Kidney tubule cell (primary cell): ENCODE measurements around the gene MAMDC4.
"Not testable (repeated sequence)": the region's sequence is repeated elsewhere in the genome, so short reads cannot be mapped to it uniquely, and the experiment has no call there.

ENCODE experiments used
- DNase-seq: peaks from one replicate; pipeline ENCODE4 v3.0.0-alpha.2; 2018; ENCODE audit warnings: low spot score

The MAMDC4 gene

DNA sequence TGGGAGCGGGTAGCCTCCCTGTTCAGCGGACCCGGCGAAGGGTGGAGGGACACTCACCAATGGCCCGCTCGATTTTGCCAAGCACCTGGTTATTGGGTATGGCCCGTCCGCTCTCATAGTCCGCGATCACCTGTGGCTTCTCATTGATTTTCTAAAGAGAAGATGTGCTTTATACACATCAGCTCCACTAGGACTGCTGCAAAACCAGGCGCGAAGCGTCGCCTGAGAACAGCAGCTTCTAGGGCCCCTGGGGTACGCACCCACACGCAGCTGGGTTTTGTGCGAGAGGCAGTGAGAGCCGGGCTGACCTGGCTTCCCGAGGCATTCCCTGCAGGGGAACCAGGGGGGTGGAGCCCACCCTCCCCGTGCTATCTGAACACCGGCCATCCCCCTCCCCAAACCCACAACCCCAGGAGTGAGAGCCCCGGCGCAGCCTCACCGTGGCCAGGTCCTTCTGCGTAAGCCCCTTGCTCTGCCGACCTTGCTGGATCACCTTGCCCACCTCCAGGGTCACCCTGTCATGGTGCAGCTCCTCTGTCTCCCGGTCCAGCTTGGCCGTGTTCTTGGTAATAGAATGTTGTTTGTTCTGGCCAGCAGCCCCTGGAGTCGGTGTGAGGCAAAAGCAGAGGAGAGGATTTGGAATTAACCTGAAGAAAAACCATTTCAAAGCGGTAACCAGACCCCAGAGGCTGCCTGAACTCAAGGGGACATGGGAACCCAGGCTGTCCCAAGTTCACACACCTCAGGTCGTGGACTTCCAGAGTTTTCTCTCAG, 10.9 kb downstream of the MAMDC4 start:
- DNase-seq, result no peak

DNA sequence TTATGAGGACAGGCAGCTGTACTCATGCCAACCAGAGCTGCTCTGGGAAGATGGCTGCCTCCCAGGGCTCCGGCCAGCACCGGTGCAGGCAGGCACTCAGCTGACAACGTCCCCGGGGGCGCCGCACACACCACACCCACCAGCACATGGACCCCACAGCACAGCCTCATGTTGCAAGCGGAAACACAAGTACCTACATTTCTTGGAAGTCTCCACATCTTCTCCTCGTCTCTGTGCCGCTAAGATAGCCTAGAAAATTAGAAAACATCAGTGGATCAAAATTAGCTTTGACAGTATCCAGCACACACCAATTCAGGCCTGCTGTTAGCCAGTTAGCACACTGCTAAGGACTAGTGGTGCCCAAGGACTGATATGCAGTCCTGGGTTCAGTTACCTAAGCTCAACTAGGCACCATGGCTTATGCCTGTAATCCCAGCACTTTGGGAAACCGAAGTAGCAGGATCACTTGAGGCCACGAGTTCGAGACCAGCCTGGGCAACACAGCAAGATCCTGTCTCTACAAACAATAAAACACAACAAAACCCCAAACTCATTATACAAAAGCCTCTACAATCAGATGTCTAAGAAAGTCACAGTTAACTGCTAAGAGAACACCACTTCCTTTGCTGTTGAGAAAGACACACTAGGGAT, 11.6 kb downstream of the MAMDC4 start:
- DNase-seq, result no peak

DNA sequence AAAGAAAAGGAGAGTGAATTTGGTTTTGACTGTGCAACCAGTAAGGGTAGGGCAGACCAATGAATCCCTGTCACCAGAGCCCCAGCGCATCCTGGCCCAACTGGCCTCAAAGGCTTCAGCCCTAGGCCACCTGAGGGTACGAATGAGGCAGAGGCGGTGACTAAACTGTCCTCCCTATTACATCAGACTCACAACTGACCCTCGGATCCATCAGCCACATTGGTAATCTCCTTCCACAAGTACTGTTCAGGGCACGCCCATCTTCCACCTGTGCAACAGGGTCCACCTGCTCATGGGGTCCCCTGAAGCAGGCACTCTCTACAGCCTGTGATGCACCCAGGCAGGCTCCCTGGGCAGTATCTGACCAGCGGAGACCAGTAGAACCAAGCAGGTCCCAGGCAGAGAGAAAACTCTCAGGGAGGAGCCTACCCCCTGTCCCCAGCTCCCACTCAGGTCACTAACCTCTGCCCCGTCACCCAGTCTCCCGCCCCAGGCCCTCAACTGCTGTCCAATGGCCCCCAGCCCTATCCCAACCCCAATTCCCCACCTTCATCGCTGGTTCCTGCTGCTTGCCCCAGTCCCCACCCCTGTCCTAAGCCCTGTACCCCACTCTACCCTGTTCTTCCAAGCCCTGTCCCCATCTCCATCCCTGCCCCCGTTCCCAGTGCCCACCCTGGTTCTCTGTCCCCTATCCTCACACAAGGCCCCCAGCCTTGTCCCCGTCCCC, 13.1 kb downstream of the MAMDC4 start:
- DNase-seq, result no peak

DNA sequence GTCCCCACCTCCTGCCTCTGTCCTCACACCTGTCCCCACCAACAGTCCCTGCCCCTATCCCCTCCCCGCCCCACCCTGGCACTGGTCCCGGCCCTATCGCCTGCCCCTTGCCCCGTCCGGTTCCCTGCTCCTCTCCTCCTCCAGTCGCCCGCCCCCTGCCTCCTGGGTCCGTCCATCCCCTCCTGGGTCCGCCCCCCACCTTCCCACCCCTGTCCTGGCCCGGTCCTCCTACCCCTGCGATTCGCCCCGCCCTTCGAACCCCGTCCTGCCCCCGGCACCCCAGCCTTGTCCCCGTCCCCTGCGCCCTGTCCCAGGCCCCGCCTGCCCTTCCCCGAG, 13.6 kb downstream of the MAMDC4 start:
- DNase-seq, result peak; percentile 20

DNA sequence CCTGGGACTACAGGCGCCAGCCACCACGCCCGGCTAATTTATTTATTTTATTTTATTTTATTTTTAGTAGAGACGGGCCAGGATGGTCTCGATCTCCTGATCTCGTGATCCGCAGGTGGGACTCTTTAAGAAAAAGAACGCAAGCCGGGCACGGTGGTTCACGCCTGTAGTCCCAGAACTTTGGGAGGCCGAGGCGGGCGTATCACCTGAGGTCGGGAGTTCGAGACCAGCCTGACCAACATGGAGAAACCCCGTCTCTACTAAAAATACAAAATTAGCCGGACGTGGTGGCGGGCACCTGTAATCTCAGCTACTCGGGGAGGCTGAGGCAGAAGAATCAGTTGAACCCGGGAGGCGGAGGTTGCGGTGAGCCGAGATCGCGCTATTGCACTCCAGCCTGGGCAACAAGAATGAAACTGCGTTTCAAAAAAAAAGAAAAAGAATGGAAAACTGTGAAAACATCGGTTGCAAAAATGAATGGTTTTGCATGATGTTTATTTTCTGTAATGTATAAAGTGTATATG, 14.8 kb downstream of the MAMDC4 start:
- not testable (repeated sequence) for DNase-seq

DNA sequence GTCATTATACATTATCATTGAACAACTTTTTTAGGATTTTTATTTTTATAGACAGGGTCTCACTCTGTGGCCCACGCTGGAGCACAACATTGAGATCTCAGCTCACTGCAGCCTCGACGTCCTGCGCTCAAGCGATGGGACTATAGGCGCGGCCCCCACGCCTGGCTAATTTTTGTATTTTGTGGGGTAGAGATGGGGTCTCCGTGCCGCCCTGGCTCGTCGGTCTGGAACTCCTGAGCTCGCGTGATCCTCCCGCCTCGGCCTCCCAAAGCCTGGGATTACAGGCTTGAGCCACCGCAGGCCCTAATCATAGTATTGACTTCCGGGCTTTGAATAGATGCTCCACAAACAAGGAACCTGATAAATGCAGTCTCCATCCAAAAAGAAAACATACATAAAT, 15.3 kb downstream of the MAMDC4 start:
- no peak for DNase-seq

DNA sequence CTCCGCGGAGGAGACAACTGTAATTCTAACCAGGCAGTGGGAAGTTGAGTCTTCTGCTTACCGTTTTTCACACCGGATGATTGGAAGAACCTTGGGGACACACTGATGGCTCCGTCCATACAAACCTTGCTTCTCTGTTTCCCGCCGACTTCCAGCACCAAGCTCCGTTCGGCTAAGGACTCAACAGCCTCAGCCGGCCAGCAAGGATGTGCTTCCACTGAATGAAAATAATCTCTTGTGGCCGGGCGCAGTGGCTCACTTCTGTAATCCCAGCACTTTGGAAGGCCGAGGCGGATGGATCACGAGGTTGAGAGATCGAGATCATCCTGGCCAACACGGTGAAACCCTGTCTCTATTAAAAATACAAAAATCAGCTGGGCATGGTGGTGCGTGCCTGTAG, 15.8 kb downstream of the MAMDC4 start:
- DNase-seq, result no peak

DNA sequence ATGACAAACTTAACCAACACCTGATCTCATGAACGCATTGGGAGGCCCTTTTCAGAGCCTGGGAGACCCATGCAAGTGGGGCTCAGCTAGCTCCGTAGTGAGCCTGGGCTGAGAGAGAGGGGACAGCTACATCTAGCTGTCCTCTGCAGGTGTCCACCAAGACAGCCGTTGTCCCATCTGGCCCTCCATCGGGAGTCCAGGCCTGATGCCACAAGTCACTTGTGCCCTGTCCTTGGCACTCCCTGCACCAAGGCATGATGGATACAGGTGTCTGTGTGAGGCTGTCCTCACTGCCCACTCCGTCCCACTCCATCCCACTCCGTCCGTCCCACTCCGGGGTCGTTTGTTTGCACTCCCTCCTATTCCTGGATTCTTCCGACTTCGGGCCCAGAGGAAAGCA, 16.5 kb downstream of the MAMDC4 start:
- DNase-seq, result no peak

DNA sequence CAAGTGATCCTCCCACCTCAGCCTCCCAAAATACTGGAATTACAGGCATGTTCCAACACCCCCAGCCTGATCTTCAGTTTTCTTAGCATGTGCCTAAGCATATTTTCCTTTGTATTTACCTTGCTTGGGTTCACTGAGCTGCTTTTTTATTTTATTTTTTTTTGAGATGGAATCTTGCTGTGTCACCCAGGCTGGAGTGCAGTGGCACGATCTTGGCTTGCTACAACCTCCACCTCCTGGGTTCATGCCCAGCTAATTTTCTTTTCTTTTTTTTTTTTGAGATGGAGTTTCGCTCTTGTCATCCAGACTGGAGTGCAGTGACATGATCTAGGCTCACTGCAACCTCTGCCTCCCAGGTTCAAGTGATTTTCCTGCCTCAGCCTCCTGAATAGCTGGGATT, 17.5 kb downstream of the MAMDC4 start:
- not testable (repeated sequence) for DNase-seq

DNA sequence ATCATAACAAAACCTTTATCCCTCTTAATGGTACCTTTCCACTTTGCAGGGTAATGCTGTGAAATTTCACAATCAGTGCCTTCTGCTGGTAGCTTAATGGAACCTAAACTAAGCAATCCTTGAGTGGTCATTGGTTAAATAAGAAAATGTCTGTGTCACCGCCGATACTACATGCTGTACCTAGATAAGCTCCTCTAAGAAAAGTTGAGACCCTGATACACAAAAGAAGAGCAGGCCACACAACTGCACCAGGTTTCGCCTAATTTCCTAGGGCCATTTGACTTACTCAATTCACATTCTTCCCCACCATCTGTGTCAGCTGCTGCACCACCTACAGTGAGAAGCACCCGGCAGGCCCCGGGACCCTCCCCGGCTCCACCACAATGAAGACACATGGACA, 23.0 kb downstream of the MAMDC4 start:
- no peak for DNase-seq

DNA sequence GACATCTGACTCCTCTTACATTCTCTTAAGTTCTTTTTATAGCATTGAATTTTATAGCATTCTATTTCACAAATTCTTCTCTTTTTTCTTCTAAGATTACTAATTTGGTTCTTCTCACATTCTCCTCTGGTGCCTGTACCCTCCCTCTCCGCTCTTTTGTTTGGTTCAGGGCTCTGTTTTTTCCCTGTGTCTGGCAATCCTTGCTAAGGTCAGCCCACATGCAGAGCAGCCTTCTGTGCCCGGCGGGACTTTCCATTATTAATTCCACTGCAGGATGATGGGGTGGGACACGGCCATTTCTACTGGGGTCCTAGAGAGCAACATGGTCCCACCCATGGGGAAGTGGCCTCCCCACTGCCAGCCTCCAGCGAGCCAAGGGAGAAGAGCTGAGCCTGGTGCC, 24.3 kb downstream of the MAMDC4 start:
- no peak for DNase-seq

DNA sequence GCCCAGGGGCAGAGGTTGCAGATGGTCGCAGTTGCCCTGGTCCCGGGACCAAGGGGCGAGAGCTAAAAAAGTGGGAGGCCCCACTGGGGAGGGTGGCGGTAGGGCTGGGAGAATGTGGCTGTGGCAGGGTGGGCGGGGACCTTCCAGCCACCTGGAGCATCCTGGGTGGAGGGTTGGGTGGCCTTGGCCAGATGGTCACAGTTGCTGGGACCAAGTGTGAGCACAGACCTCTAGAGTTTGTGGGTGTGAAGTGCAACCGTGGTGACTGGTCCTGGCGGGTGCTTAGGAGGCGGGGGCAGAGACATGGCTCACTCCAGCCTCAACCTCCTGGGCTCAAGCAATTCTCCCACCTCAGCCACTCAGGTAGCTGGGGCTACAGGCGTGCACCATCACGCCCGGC, 28.5 kb downstream of the MAMDC4 start:
- no peak for DNase-seq

DNA sequence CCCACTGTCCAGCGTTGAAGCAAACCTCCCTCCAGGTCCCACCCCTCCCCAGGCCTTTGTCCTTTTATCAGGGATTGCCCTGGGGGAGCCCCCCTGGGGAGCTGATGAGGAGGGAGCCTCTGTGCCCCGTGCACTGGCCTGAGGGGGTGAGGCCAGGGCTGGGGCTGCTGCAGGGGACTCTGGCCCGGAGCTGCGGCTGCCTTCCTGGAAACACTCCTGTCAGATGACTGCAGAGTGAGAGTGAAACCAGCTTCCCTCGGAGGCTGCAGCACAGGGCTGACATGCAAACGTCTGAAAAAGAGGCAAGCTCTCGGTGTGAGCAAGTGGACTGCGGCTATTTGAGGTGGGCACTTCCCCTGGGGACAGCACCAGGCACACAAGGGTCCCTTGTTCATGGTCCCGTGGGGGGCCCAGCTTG, 29.6 kb downstream of the MAMDC4 start:
- peak; percentile 42 for DNase-seq

DNA sequence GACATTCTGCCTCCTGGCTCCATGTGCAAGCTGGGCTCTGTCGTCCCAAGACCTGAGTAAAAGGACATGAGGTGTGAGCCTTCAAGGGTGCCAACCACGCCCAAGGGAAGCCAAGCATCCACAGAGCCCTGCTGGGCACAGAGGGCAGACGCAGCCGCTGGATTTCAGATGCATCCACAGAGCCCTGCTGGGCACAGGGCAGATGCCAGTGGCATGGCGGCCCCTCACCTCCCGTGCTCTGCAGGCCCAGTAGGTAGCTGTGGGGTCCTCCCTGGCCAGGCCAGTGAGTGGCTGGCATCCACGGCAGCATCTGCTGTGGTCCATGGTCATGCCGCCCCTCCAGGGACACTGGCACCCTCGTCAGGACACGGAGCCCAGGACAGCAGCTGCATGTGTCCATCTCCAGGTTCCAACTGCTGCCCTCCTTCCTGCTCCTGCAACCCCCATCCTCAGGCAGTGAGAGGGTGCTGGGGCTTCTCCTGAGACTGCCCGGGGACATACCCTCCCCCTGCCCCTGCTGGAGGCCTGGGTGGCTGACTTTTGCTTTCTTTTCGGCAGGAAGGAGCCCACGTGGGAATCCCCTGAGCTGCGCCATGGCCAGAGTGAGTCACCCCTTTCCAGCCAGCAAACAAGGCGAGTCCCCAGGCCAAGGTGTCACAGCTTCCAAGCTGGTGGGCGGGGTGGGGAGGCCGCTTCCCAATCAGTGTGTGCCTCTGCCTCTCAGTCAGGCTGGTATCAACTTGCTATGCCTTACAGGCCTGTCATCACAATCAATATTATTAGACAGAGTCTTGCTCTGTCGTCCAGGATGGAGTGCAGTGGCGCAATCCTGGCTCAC, 30.2 kb downstream of the MAMDC4 start:
- DNase-seq, result peak; percentile 95

DNA sequence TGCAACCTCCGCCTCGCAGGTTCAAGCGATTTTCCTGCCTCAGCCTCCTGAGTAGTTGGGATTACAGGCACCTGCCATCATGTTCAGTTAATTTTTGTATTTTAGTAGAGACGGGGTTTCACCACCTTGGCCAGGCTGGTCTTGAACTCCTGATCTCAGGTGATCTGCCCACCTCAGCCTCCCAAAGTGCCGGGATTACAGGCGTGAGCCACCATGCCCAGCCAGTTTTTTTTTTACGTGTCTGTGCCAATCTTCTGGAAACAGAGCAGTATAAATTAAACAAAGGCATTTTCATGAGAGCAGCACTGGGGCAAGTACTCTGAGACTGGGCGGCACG, 30.8 kb downstream of the MAMDC4 start:
- not testable (repeated sequence) for DNase-seq

DNA sequence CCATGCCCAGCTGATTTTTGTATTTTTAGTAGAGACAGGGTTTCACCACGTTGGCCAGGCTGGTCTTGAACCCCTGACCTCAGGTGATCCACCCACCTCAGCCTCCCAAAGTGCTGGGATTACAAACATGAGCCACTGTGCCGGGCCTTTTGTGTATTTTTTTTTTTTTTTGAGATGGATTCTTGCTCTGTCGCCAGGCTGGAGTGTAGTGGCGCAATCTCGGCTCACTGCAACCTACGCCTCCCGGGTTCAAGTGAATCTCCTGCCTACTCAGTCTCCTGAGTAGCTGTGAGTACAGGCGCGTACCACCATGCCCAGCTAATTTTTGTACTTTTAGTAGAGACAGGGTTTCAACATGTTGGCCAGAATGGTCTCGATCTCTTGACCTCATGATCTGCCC, 31.5 kb downstream of the MAMDC4 start:
- DNase-seq, result not testable (repeated sequence)

DNA sequence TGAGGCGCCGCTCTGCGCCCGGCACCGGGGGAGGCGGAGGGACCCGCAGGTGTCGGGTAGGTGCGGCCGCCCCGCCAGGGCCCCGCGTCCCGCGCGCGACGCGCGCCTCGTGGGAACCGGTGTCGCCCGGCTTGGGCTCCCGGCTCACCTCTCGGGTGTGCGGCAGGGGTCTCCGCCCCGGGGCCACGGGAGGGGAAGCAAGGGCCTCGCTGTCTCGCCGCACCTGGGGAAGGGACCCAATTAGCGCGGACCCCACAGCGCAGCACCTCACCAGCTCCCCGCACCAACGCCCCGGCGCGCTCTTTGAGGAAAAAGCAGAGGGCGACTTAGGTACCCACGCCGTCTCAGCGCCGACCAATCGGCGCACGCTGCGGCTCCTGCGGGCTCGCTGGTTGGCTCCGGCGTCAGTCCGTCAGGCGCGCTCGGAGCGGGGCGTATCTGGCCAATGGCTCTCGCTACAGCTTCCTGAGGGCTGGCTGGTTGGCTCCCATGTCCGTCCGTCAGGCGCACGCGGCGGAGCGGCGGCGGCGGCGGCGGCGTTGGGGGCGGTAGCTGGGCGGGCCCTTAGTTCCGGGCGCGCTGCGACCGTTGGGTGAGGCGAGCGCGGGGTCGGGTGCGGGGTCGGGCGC, 33.9 kb downstream of the MAMDC4 start, which contains the start of gene TRAF2:
Gene TRAF2, plus strand, starts transcription at position 567 of the 629 bp plus-strand sequence. CDS start 12,225 bp downstream, outside the sequence.
- peak; percentile 99 for DNase-seq

DNA sequence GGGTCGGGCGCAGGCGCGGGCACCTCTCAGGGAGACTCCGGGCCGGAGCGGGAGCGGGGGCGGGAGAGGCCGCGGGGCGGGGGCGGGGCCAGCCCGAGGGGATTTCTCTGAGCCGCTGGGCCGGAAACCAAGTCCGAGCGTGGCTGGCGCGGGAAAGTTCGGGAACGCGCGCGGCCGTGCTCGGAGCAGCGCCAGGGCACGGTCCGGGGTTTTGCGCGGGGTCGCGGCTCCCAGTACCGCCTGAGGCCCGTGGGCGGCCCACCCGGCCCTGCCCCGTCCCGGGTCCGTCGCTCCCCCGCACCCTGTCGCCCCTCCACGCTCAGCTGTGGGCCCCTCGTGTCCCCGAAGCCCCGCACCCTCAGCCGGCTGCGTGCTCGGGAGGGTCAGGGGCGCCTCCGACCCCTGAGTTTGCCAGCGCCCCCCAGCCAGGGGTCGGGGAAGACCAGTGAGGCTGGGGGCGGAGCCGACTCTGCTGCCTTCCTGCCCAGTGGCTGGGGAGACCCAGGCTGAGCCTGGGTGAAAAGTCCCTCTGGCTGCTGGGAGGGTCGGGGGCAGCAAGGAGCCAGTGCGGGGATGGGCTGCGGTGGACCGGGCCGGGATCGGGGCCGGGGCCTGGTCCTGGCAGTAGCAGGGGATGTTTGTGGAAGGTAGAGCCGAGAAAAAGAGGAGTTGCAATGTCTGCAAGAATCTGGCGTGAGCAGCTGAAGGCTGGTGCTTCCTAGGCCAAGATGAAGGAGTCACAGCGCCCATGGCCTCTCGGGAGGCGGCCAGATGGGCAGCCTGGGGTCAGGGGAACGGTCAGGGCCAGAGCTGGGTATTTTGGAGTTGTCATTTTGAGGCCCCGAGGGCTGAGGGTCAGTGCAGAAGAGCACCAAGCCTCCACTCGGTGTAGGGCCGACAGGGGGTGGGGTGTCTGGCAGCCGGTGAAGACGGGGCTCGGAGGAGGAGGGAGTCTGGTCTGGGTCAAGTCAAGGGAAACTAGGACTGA, 34.8 kb downstream of the MAMDC4 start:
- peak; percentile 25 for DNase-seq

DNA sequence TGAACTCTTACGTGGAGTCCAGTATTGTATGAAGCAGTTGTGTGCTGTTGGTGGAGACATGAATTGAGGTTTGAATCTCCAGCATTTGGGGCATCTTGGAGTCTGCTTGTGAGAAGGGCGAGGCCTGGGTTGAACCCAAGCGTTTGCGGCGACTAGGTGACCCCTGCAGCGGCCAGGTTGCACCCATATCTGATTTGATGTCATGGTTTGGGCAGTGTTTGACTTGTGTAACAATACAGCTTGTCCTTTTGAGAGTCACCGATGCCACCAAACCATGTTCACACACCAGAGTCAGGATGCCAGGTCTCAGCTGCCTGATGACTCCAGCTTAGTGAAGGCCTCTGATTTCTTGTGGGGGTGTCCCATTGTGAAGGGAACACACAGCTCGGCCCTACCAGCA, 36.3 kb downstream of the MAMDC4 start:
- DNase-seq, result no peak

DNA sequence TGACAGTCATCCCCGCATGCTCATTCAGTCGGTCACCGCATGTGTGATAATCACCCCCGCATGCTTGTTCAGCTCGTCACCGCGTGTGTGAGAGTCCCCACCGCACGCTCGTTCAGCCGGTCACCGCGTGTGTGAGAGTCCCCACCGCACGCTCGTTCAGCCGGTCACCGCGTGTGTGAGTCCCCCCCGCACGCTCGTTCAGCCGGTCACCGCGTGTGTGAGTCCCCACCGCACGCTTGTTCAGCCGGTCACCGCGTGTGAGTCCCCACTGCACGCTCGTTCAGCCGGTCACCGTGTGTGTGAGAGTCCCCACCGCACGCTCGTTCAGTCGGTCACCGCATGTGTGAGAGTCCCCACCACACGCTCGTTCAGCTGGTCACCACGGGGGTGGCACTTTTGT, 37.7 kb downstream of the MAMDC4 start:
- no peak for DNase-seq
